ENCODE results near the gene PCK1. TPM values are rescaled to one million over a fixed set of nuclear protein-coding genes. Genes with fewer than 3 reads are reported as not detected.

The PCK1 gene
- total RNA-seq, 1 experiment from 2014 or later, result not detected

DNA sequence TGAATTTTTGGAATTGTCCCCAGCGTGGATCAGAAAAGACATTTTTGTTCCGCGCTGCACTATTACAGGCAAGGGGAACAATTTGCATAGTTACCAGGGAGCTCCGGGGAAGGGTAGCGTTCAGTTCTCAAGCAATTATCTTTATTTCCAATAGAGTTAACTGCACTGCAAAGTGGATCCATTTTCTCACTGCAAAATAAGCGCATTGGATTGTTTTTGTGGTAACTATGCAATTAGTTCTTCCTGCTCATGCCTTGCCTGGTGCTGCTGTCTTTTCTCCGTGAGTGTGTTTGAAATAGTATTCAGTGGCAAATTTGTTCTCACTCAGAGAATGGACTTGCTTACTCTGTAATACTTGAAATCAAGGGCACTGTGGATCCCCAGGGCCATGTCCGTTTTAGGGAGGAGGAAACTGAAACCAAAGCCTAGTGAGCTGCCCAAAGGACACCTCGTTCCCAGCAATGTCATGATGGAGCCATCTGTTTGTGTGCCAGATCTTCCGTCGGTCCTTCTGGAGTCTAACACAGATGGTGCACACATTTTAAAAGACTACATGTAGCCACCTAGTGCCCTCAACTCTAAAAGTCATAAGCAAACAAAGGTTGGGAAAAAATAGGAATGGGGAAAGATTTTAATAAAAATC, 7.4 kb upstream of the PCK1 start:
- Histone ChIP-seq H3K9me2 (ENCODE audit: insufficient read depth) (no peaks in the 10 kb centered on the region), H3K79me2 (ENCODE audit: low read depth) (no peaks in the 10 kb centered on the region), H3K4me2 (no peak overlapping the region), H2AFZ (no peak overlapping the region), H3F3A (ENCODE audit: insufficient read depth, low read depth) (no peaks in the 10 kb centered on the region), H3K4me1 (replicated peaks; ENCODE audit: insufficient read depth) (no peaks in the 10 kb centered on the region), H3K27ac (no peak overlapping the region), H4K20me1 (ENCODE audit: insufficient read depth) (no peaks in the 10 kb centered on the region), H3K27me3 (ENCODE audit: insufficient read depth, low read depth) (peaks cover 95% of the 10 kb centered on the region), H3K9me3 (ENCODE audit: insufficient read depth, low read depth) (no peaks in the 10 kb centered on the region), H3K4me3 (no peak overlapping the region), H3K36me3 (ENCODE audit: low read depth) (no peaks in the 10 kb centered on the region)
- TF ChIP-seq EZH2 (IDR thresholded peaks at IDR 0.05; ENCODE audit: low read depth), result no peak
- TF ChIP-seq, protein P1, sequence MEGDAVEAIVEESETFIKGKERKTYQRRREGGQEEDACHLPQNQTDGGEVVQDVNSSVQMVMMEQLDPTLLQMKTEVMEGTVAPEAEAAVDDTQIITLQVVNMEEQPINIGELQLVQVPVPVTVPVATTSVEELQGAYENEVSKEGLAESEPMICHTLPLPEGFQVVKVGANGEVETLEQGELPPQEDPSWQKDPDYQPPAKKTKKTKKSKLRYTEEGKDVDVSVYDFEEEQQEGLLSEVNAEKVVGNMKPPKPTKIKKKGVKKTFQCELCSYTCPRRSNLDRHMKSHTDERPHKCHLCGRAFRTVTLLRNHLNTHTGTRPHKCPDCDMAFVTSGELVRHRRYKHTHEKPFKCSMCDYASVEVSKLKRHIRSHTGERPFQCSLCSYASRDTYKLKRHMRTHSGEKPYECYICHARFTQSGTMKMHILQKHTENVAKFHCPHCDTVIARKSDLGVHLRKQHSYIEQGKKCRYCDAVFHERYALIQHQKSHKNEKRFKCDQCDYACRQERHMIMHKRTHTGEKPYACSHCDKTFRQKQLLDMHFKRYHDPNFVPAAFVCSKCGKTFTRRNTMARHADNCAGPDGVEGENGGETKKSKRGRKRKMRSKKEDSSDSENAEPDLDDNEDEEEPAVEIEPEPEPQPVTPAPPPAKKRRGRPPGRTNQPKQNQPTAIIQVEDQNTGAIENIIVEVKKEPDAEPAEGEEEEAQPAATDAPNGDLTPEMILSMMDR (conservative IDR thresholded peaks at IDR 0.05), result no peak
- CTCF ChIA-PET, result no interaction called here
- BruUV-seq (replicated peaks), result no TSS peak
- POLR2A ChIA-PET (ENCODE audit: unreplicated experiment), result no interaction called here
- no peak for DNase-seq
- intact Hi-C loops (cut with micrococcal nuclease; ENCODE audit: unreplicated experiment), result no loop called here

DNA sequence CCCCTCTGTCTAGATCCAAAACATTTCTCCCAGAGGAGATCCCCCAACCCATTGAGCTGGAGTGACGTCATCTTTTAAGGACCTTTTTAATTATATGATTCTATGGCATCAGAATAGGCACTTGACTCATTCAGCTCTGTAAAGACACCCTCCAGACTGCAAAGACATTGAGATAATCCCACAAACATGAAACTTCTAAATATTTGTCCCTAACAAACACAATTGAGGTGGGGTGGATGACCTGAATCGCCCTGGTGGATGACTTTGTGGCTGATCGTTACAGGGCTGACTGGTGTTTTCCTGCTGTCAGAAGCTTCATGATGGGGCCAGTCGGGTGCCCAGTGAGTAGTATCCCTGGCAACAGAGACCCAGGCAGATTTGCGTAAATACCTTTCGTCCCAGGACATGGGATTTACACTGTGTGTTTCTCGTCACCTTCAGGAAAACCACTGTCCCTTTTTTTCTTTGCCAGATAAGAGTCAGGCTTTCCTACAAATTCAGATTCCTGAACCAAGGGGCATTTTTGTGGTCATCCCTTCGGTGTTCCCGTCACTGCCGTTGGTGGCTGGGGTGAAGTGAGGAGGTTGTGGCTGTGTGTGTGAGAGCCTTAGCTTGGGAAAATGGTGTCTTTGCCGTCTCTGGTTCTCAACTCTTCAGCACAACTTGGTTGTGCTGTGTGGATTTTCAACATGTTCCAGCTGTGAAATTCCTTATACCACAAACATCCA, 5.3 kb upstream of the PCK1 start:
- no peaks in the 10 kb centered on the region for H3K9me2 ChIP-seq (ENCODE audit: insufficient read depth)
- POLR2A ChIA-PET (ENCODE audit: unreplicated experiment), result no interaction called here

DNA sequence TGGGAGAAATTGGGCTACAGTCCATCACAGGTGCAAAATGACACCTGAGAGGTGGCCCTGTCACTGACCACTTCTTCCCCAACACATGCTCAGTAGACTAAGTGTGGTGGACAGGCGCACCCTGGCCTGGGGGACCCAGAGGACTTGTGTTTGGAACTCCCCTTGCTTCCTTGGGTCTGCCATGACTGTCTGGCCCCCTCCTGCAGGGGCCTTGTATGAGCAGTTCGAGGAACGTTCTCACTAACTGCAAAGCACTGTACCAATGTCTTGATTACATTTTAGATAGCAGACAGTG, 4.0 kb upstream of the PCK1 start:
- Histone ChIP-seq H3K27me3 (ENCODE audit: insufficient read depth, low read depth) (peaks cover 100% of the 10 kb centered on the region), H4K20me1 (ENCODE audit: insufficient read depth) (no peaks in the 10 kb centered on the region), H3K79me2 (ENCODE audit: low read depth) (no peaks in the 10 kb centered on the region), H3K4me3 (no peak overlapping the region), H3F3A (ENCODE audit: insufficient read depth, low read depth) (no peaks in the 10 kb centered on the region), H3K36me3 (ENCODE audit: low read depth) (no peaks in the 10 kb centered on the region), H3K4me2 (no peak overlapping the region), H3K9me2 (ENCODE audit: insufficient read depth) (no peaks in the 10 kb centered on the region), H3K9me3 (ENCODE audit: insufficient read depth, low read depth) (no peaks in the 10 kb centered on the region), H3K27ac (no peak overlapping the region), H3K4me1 (replicated peaks; ENCODE audit: insufficient read depth) (no peaks in the 10 kb centered on the region), H2AFZ (no peak overlapping the region)
- no peak for DNase-seq
- BruUV-seq (replicated peaks), result no TSS peak
- intact Hi-C loops (cut with micrococcal nuclease; ENCODE audit: unreplicated experiment), result no loop called here
- ChIA-PET CTCF (no interaction called here), POLR2A (ENCODE audit: unreplicated experiment) (no interaction called here)
- TF ChIP-seq, protein P1 (conservative IDR thresholded peaks at IDR 0.05), result no peak
- TF ChIP-seq EZH2 (IDR thresholded peaks at IDR 0.05; ENCODE audit: low read depth), result no peak

More for the DNA sequence above, 5.3 kb upstream of the PCK1 start:
- no peak overlapping the region for H3K27ac ChIP-seq
- TF ChIP-seq, protein P1 (conservative IDR thresholded peaks at IDR 0.05), result no peak
- no peak for TF ChIP-seq EZH2 (IDR thresholded peaks at IDR 0.05; ENCODE audit: low read depth)
- H4K20me1 ChIP-seq (ENCODE audit: insufficient read depth), result no peaks in the 10 kb centered on the region
- CTCF ChIA-PET, result no interaction called here
- intact Hi-C loops (cut with micrococcal nuclease; ENCODE audit: unreplicated experiment), result no loop called here
- H3K36me3 ChIP-seq (ENCODE audit: low read depth), result no peaks in the 10 kb centered on the region
- no TSS peak for BruUV-seq (replicated peaks)
- H3K27me3 ChIP-seq (ENCODE audit: insufficient read depth, low read depth), result peaks cover 100% of the 10 kb centered on the region
- no peak for DNase-seq
- no peaks in the 10 kb centered on the region for H3K9me3 ChIP-seq (ENCODE audit: insufficient read depth, low read depth)
- no peak overlapping the region for H3K4me2 ChIP-seq
- no peaks in the 10 kb centered on the region for H3F3A ChIP-seq (ENCODE audit: insufficient read depth, low read depth)
- no peaks in the 10 kb centered on the region for H3K79me2 ChIP-seq (ENCODE audit: low read depth)
- no peak overlapping the region for H3K4me3 ChIP-seq
- H2AFZ ChIP-seq, result no peak overlapping the region
- no peaks in the 10 kb centered on the region for H3K4me1 ChIP-seq (replicated peaks; ENCODE audit: insufficient read depth)

Measured in PC-9 (cell line).